GM21529 (cell line): ENCODE data around the gene TNS1.

Source experiments
- ATAC-seq: cut with Tn5 transposase; IDR thresholded peaks from one replicate; pipeline ENCODE4 v1.9.1; 2021; ENCODE audit not compliant: unreplicated experiment

Gene TNS1

GRCh38 chr2:217902379-217903141 is 100.2 kb downstream of the TNS1 start:
- ATAC-seq = peak; percentile 43

- no peak for ATAC-seq
These were observed 100.9 kb downstream of the TNS1 start for GRCh38 chr2:217901835-217902378.

- ATAC-seq = no peak
These were observed 101.4 kb downstream of the TNS1 start for GRCh38 chr2:217901400-217901799.

- ATAC-seq = no peak
These were observed 101.9 kb downstream of the TNS1 start for GRCh38 chr2:217900780-217901360.

GRCh38 chr2:217900010-217900779 is 102.6 kb downstream of the TNS1 start:
- no peak for ATAC-seq

- peak; percentile 66 for ATAC-seq
These were observed 103.4 kb downstream of the TNS1 start for GRCh38 chr2:217899231-217900009.

- ATAC-seq = no peak
These were observed 104.7 kb downstream of the TNS1 start for GRCh38 chr2:217897816-217898806.

GRCh38 chr2:217897091-217897715 is 105.6 kb downstream of the TNS1 start:
- ATAC-seq = no peak

- no peak for ATAC-seq
These were observed 107.6 kb downstream of the TNS1 start for GRCh38 chr2:217895070-217895635.

- no peak for ATAC-seq
These were observed 109.4 kb downstream of the TNS1 start for GRCh38 chr2:217893440-217893839.

GRCh38 chr2:217892560-217892959 is 110.2 kb downstream of the TNS1 start:
- no peak for ATAC-seq

GRCh38 chr2:217890445-217890844 is 112.3 kb downstream of the TNS1 start:
- no peak for ATAC-seq

- no peak for ATAC-seq
These were observed 113.1 kb downstream of the TNS1 start for GRCh38 chr2:217889656-217890055.

GRCh38 chr2:217887841-217888701 is 114.7 kb downstream of the TNS1 start:
- ATAC-seq = no peak

- no peak for ATAC-seq
These were observed 116.0 kb downstream of the TNS1 start for GRCh38 chr2:217886720-217887309.

GRCh38 chr2:217886091-217886490 is 116.7 kb downstream of the TNS1 start:
- no peak for ATAC-seq

- ATAC-seq = no peak
These were observed 117.8 kb downstream of the TNS1 start for GRCh38 chr2:217884985-217885384.

GRCh38 chr2:217880891-217881290 is 121.9 kb downstream of the TNS1 start:
- no peak for ATAC-seq
